Measurements from ENCODE around the gene PPP2R5A.

- TF ChIP-seq CTCF (IDR thresholded peaks at IDR 0.05), result no peak
- TF ChIP-seq POLR2A (IDR thresholded peaks at IDR 0.05), result no peak
- TF ChIP-seq POLR2AphosphoS5 (IDR thresholded peaks at IDR 0.05), result no peak
These were observed 70.2 kb downstream of the PPP2R5A start for GRCh38 chr1:212355230-212355969.

Measured in breast epithelium (tissue), 3 donors.